ENCODE measurements around the gene IMMP1L.

IMMP1L gene

GRCh38 chr11:31479066-31479465, 30.4 kb downstream of the IMMP1L start:
- no peak for DNase-seq (ENCODE audit: low read depth, low spot score)
- H3K4me3 ChIP-seq (ENCODE audit: low read length): no peak overlapping the region

GRCh38 chr11:31478223-31478590, 31.2 kb downstream of the IMMP1L start:
- H3K4me3 ChIP-seq (ENCODE audit: low read length): no peak overlapping the region
- no peak for DNase-seq (ENCODE audit: low read depth, low spot score)

GRCh38 chr11:31477528-31478222, 31.7 kb downstream of the IMMP1L start:
- H3K4me3 ChIP-seq (ENCODE audit: low read length): no peak overlapping the region
- no peak for DNase-seq (ENCODE audit: low read depth, low spot score)

GRCh38 chr11:31474083-31474482, 35.3 kb downstream of the IMMP1L start:
- no peak for DNase-seq (ENCODE audit: low read depth, low spot score)
- no peak overlapping the region for H3K4me3 ChIP-seq (ENCODE audit: low read length)

GRCh38 chr11:31464436-31464835, 45.0 kb downstream of the IMMP1L start:
- DNase-seq (ENCODE audit: low read depth, low spot score): no peak
- H3K4me3 ChIP-seq (ENCODE audit: low read length): no peak overlapping the region

GRCh38 chr11:31455177-31455576, 54.2 kb downstream of the IMMP1L start:
- no peak overlapping the region for H3K4me3 ChIP-seq (ENCODE audit: low read length)
- no peak for DNase-seq (ENCODE audit: low read depth, low spot score)

- H3K4me3 ChIP-seq (ENCODE audit: low read length): no peak overlapping the region
- DNase-seq (ENCODE audit: low read depth, low spot score): no peak
These were observed 58.6 kb downstream of the IMMP1L start for GRCh38 chr11:31450841-31451240.

GRCh38 chr11:31449040-31449439, 60.4 kb downstream of the IMMP1L start:
- H3K4me3 ChIP-seq (ENCODE audit: low read length): no peak overlapping the region
- no peak for DNase-seq (ENCODE audit: low read depth, low spot score)

- DNase-seq (ENCODE audit: low read depth, low spot score): no peak
- no peak overlapping the region for H3K4me3 ChIP-seq (ENCODE audit: low read length)
These were observed 63.8 kb downstream of the IMMP1L start for GRCh38 chr11:31445621-31446020.

- no peak overlapping the region for H3K4me3 ChIP-seq (ENCODE audit: low read length)
- DNase-seq (ENCODE audit: low read depth, low spot score): no peak
These were observed 65.6 kb downstream of the IMMP1L start for GRCh38 chr11:31443802-31444201.

- DNase-seq (ENCODE audit: low read depth, low spot score): no peak
- H3K4me3 ChIP-seq (ENCODE audit: low read length): no peak overlapping the region
These were observed 67.3 kb downstream of the IMMP1L start for GRCh38 chr11:31442086-31442485.

- no peak for DNase-seq (ENCODE audit: low read depth, low spot score)
- no peak overlapping the region for H3K4me3 ChIP-seq (ENCODE audit: low read length)
These were observed 68.1 kb downstream of the IMMP1L start for GRCh38 chr11:31441296-31441695.

- DNase-seq (ENCODE audit: low read depth, low spot score): no peak
- H3K4me3 ChIP-seq (ENCODE audit: low read length): no peak overlapping the region
These were observed 71.5 kb downstream of the IMMP1L start for GRCh38 chr11:31437742-31438435.

GRCh38 chr11:31433851-31434250, 75.6 kb downstream of the IMMP1L start:
- no peak overlapping the region for H3K4me3 ChIP-seq (ENCODE audit: low read length)
- DNase-seq (ENCODE audit: low read depth, low spot score): no peak

GRCh38 chr11:31424652-31425051, 84.8 kb downstream of the IMMP1L start:
- no peak for DNase-seq (ENCODE audit: low read depth, low spot score)
- H3K4me3 ChIP-seq (ENCODE audit: low read length): no peak overlapping the region

- no peak overlapping the region for H3K4me3 ChIP-seq (ENCODE audit: low read length)
- DNase-seq (ENCODE audit: low read depth, low spot score): no peak
These were observed 86.7 kb downstream of the IMMP1L start for GRCh38 chr11:31422703-31423102.

- H3K4me3 ChIP-seq (ENCODE audit: low read length): no peak overlapping the region
- DNase-seq (ENCODE audit: low read depth, low spot score): no peak
These were observed 87.6 kb downstream of the IMMP1L start for GRCh38 chr11:31421820-31422219.

GRCh38 chr11:31419669-31420068, 89.8 kb downstream of the IMMP1L start:
- no peak overlapping the region for H3K4me3 ChIP-seq (ENCODE audit: low read length)
- no peak for DNase-seq (ENCODE audit: low read depth, low spot score)

- no peak overlapping the region for H3K4me3 ChIP-seq (ENCODE audit: low read length)
- no peak for DNase-seq (ENCODE audit: low read depth, low spot score)
These were observed 90.3 kb downstream of the IMMP1L start for GRCh38 chr11:31419138-31419537.

GRCh38 chr11:31417816-31418215, 91.6 kb downstream of the IMMP1L start:
- H3K4me3 ChIP-seq (ENCODE audit: low read length): no peak overlapping the region
- DNase-seq (ENCODE audit: low read depth, low spot score): no peak

- DNase-seq (ENCODE audit: low read depth, low spot score): no peak
- H3K4me3 ChIP-seq (ENCODE audit: low read length): no peak overlapping the region
These were observed 92.1 kb downstream of the IMMP1L start for GRCh38 chr11:31417357-31417756.
